NCI-H2171 treated with DMSO at 0.1 percent for 48 hours (cell line): Measurements from ENCODE around the gene STIM1.
"Not testable (repeated sequence)": the region's sequence is repeated elsewhere in the genome, so short reads cannot be mapped to it uniquely, and the experiment has no call there.

Experiments used
- DNase-seq: peaks from one replicate; lab custom pipeline; 2025; lab: John Stamatoyannopoulos, UW

STIM1 gene

GRCh38 chr11:3854977-3855807 lies at the start of gene STIM1:
Gene STIM1, plus strand, starts transcription at chr11:3855664. Its CDS starts 607 bp downstream, at chr11:3856271.
- DNase-seq, result peak; percentile 72

- peak; percentile 45 for DNase-seq
Measured at GRCh38 chr11:3807909-3808860, 47.3 kb upstream of the STIM1 start, which contains the start of gene PGAP2. Gene PGAP2, plus strand, starts transcription at chr11:3808560. Its CDS starts 2,700 bp downstream, at chr11:3811260.

- peak; percentile 21 for DNase-seq
Measured at GRCh38 chr11:3808861-3809623, 46.4 kb upstream of the STIM1 start.

GRCh38 chr11:3809624-3809928 lies 45.9 kb upstream of the STIM1 start:
- DNase-seq, result no peak

- DNase-seq, result no peak
Measured at GRCh38 chr11:3810446-3810845, 45.0 kb upstream of the STIM1 start.

- DNase-seq, result no peak
Measured at GRCh38 chr11:3810951-3811350, 44.5 kb upstream of the STIM1 start.

GRCh38 chr11:3814832-3815231 lies 40.6 kb upstream of the STIM1 start:
- not testable (repeated sequence) for DNase-seq

GRCh38 chr11:3815845-3816244 lies 39.6 kb upstream of the STIM1 start:
- DNase-seq, result no peak

- DNase-seq, result no peak
Measured at GRCh38 chr11:3816673-3817072, 38.8 kb upstream of the STIM1 start.

GRCh38 chr11:3817181-3817800 lies 38.2 kb upstream of the STIM1 start:
- no peak for DNase-seq

GRCh38 chr11:3820971-3821370 lies 34.5 kb upstream of the STIM1 start:
- no peak for DNase-seq

- no peak for DNase-seq
Measured at GRCh38 chr11:3822312-3822711, 33.2 kb upstream of the STIM1 start.

GRCh38 chr11:3823303-3823702 lies 32.2 kb upstream of the STIM1 start:
- DNase-seq, result no peak

GRCh38 chr11:3823762-3824506 lies 31.5 kb upstream of the STIM1 start:
- DNase-seq, result no peak

- DNase-seq, result no peak
Measured at GRCh38 chr11:3824714-3825472, 30.6 kb upstream of the STIM1 start.

- no peak for DNase-seq
Measured at GRCh38 chr11:3825473-3826154, 29.9 kb upstream of the STIM1 start.

- DNase-seq, result no peak
Measured at GRCh38 chr11:3826721-3827120, 28.7 kb upstream of the STIM1 start.

- DNase-seq, result no peak
Measured at GRCh38 chr11:3827434-3828186, 27.9 kb upstream of the STIM1 start.

- DNase-seq, result no peak
Measured at GRCh38 chr11:3830088-3830487, 25.4 kb upstream of the STIM1 start.
